ENCODE results near the gene DENND6B. TPM values are rescaled to one million over a fixed set of nuclear protein-coding genes. Genes with fewer than 3 reads are reported as not detected.

The DENND6B gene
- total RNA-seq = 10.0 TPM

GRCh38 chr22:50326956-50327710 is at the start of gene DENND6B:
Gene DENND6B, minus strand, starts transcription at chr22:50327012. Its CDS starts 24 bp downstream, at chr22:50326988.

GRCh38 chr22:50342651-50343540 is 16.1 kb upstream of the DENND6B start, which contains the start of gene PPP6R2:
Gene PPP6R2, plus strand, starts transcription at chr22:50343327. Its CDS starts 50,582 bp downstream, at chr22:50393909.

GRCh38 chr22:50306753-50307749 is 19.8 kb downstream of the DENND6B start, which contains the start of gene PLXNB2:
Gene PLXNB2, minus strand, starts transcription at chr22:50307646. Its CDS starts 17,062 bp downstream, at chr22:50290584.

GRCh38 chr22:50269970-50270665 is 56.7 kb downstream of the DENND6B start, which contains the start of gene MAPK11:
Gene MAPK11, minus strand, starts transcription at chr22:50270380. Its CDS starts 88 bp downstream, at chr22:50270292.

GRCh38 chr22:50261615-50262459 is 65.0 kb downstream of the DENND6B start, which contains the start of gene MAPK12:
Gene MAPK12, minus strand, starts transcription at chr22:50261683. Its CDS starts 174 bp downstream, at chr22:50261509.

Other genes starting within 250 kb of the DENND6B start
- 3.0 TPM for gene MLC1, start 241.6 kb downstream of the DENND6B start, total RNA-seq
- gene MOV10L1, start 237.0 kb downstream of the DENND6B start, total RNA-seq = 0.99 TPM
- gene PANX2, start 156.3 kb downstream of the DENND6B start, total RNA-seq = 0.82 TPM
- gene TRABD, start 141.1 kb downstream of the DENND6B start, total RNA-seq = 23.7 TPM
- gene SELENOO, start 126.0 kb downstream of the DENND6B start, total RNA-seq = 33.6 TPM
- 55.9 TPM for gene TUBGCP6, start 82.0 kb downstream of the DENND6B start, total RNA-seq
- gene HDAC10, start 75.7 kb downstream of the DENND6B start, total RNA-seq = 36.7 TPM
- gene MAPK12, start 65.3 kb downstream of the DENND6B start, total RNA-seq = 19.1 TPM
- 6.8 TPM for gene MAPK11, start 56.6 kb downstream of the DENND6B start, total RNA-seq
- 302 TPM for gene PLXNB2, start 19.4 kb downstream of the DENND6B start, total RNA-seq
- 58.2 TPM for gene PPP6R2, start 16.3 kb upstream of the DENND6B start, total RNA-seq
- 56.7 TPM for gene SBF1, start 148.0 kb upstream of the DENND6B start, total RNA-seq
- 2.2 TPM for gene ADM2, start 154.5 kb upstream of the DENND6B start, total RNA-seq
- gene MIOX, start 159.8 kb upstream of the DENND6B start, total RNA-seq = 5.4 TPM
- 48.6 TPM for gene LMF2, start 180.7 kb upstream of the DENND6B start, total RNA-seq
- gene NCAPH2, start 181.2 kb upstream of the DENND6B start, total RNA-seq = 36.1 TPM
- gene SCO2, start 198.6 kb upstream of the DENND6B start, total RNA-seq = 0.47 TPM
- 11.6 TPM for gene TYMP, start 203.0 kb upstream of the DENND6B start, total RNA-seq
- gene KLHDC7B, start 218.9 kb upstream of the DENND6B start, total RNA-seq = 0.18 TPM
- 0.58 TPM for gene SYCE3, start 235.9 kb upstream of the DENND6B start, total RNA-seq